Activated CD4-positive, alpha-beta memory T cell treated with anti-CD3 and anti-CD28 coated beads for 36 hours (primary cell): ENCODE measurements around the gene CTSG. TPM values are rescaled to one million over a fixed set of nuclear protein-coding genes. Genes with fewer than 3 reads are reported as not detected.

ENCODE experiments used
- CTCF ChIA-PET: fragments of 350-600 bp; sonication (Branson Sonifier 250); formaldehyde crosslinking; loops from one replicate; lab custom pipeline; 2021; ENCODE audit warnings: antibody characterized with exemption, inconsistent platforms; lab: Charles Lee
- POLR2A ChIA-PET: fragments of 350-600 bp; sonication (Branson Sonifier 250); formaldehyde crosslinking; loops from one replicate; lab custom pipeline; 2021; ENCODE audit warnings: antibody characterized with exemption; lab: Charles Lee
- DNase-seq: peaks from one replicate; pipeline ENCODE4 v3.0.0-alpha.2; 2020
- H3K27ac Mint-ChIP-seq: one replicate; pipeline ENCODE4 v1.8.0; 2021; ENCODE audit warnings: mixed read lengths
- H3K27me3 Mint-ChIP-seq: one replicate; pipeline ENCODE4 v1.8.0; 2021; ENCODE audit warnings: mixed read lengths
- H3K36me3 Mint-ChIP-seq: one replicate; pipeline ENCODE4 v1.8.0; 2021; ENCODE audit warnings: mixed read lengths
- H3K4me1 Mint-ChIP-seq: one replicate; pipeline ENCODE4 v1.8.0; 2021; ENCODE audit warnings: low read depth, mixed read lengths
- H3K4me3 Mint-ChIP-seq: one replicate; pipeline ENCODE4 v1.8.0; 2021; ENCODE audit warnings: mild to moderate bottlenecking, mixed read lengths
- H3K9me3 Mint-ChIP-seq: one replicate; pipeline ENCODE4 v1.8.0; 2021; ENCODE audit warnings: mixed read lengths
- intact Hi-C: fragments of 100-400 bp; cut with micrococcal nuclease; formaldehyde crosslinking; loops from one replicate; pipeline ENCODE4 v1.15.1; 2023
- total RNA-seq, 2 experiments: library from RNA; stranded (reverse); gene quantifications; one replicate each; pipeline ENCODE4 v1.2.3, GENCODE V29; 2021

CTSG gene, protein sequence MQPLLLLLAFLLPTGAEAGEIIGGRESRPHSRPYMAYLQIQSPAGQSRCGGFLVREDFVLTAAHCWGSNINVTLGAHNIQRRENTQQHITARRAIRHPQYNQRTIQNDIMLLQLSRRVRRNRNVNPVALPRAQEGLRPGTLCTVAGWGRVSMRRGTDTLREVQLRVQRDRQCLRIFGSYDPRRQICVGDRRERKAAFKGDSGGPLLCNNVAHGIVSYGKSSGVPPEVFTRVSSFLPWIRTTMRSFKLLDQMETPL
- total RNA-seq, result not detected

DNA sequence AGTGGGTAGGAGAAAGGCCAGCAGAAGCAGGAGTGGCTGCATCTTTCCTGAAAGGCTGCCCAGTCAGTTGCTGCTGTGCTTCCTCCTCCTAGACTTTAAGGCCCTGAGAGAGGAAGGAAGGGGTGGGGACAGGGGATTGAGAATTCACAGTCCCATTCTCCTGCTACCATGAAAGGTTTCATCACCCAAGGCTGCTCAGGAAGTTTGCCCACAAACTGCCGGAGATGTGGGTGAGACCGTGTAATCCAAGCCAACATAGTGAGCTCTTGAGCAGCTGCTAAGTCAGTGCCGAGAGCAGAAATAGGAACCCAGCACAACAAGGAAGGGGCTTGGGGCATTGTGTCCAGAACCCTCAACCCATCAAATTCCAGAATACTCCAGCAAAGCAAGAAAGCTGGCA is at the start of gene CTSG:
TSS of gene CTSG (minus strand) at position 69 of the 400 bp plus-strand sequence. CDS start at position 42, 27 bp downstream.
- H3K36me3 Mint-ChIP-seq, result no peaks in the 10 kb centered on the region

DNA sequence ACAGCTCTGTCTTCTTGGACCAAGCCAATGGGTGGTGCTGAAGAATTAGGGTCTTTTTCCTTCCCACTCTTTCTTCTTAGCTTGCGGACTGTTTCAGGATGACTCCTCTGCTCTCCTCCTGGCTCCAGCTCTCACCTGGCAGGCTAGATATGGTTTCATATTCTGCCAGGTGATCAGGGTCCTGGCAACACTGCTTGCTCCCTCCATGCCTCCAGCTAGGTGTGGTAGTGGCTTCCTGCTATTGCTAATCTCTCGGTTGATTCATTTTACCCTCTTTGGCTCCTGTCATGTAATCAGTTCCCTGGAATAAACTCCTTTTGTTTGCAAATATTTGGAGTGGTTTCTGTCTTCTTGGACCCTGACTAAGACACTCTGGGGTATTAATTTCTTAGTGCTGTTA is 37.7 kb upstream of the CTSG start:
- H3K4me3 Mint-ChIP-seq, result no peak overlapping the region
- intact Hi-C loops, result loop anchor here (2.0 kb wide), 1 partner anchor 21 kb away; the partner anchor contains the start of gene GZMB
- ChIA-PET POLR2A (no interaction called here), CTCF (interaction anchor here (1.0 kb wide), 1 partner anchor 8 kb away, joined by 4 read pairs; no protein-coding TSS in a partner anchor)
- H3K36me3 Mint-ChIP-seq, result no peaks in the 10 kb centered on the region
- H3K27me3 Mint-ChIP-seq, result no peaks in the 10 kb centered on the region
- peaks cover 33% of the 10 kb centered on the region for H3K4me1 Mint-ChIP-seq
- no peak for DNase-seq
- no peak overlapping the region for H3K27ac Mint-ChIP-seq
- H3K9me3 Mint-ChIP-seq, result no peaks in the 10 kb centered on the region

More for the DNA sequence above, at the start of gene CTSG:
- H3K9me3 Mint-ChIP-seq, result no peaks in the 10 kb centered on the region
- intact Hi-C loops, result no loop called here
- CTCF ChIA-PET, result no interaction called here
- POLR2A ChIA-PET, result no interaction called here
- DNase-seq, result no peak
- peaks cover 6% of the 10 kb centered on the region for H3K27me3 Mint-ChIP-seq
- H3K27ac Mint-ChIP-seq, result no peak within 1 kb of the TSS
- no peaks in the 10 kb centered on the region for H3K4me1 Mint-ChIP-seq
- H3K4me3 Mint-ChIP-seq, result no peak within 1 kb of the TSS

DNA sequence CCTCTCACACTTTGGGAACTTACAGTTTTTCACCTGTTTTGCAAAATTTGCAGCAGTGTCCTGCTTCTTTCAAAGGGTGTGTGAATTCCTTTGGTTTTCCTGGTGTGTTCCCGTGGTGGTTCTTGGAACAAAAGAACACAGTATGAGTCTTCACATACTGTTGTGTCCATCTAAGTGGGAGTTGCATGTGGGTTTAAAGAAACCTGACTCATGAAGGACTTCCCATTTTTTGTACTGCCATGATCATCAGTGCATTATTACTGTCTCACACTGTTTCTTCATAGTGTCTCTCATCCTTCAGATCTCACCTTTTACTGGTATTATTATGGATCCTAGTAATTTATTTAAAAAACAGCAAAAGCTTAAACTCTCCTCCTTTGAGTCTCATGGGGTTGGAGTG is 37.2 kb upstream of the CTSG start:
- POLR2A ChIA-PET, result no interaction called here
- H3K9me3 Mint-ChIP-seq, result no peaks in the 10 kb centered on the region
- H3K27me3 Mint-ChIP-seq, result no peaks in the 10 kb centered on the region
- H3K27ac Mint-ChIP-seq, result no peak overlapping the region
- peaks cover 34% of the 10 kb centered on the region for H3K4me1 Mint-ChIP-seq
- H3K4me3 Mint-ChIP-seq, result no peak overlapping the region
- intact Hi-C loops, result loop anchor here (2.0 kb wide), 1 partner anchor 22 kb away; the partner anchor contains the start of gene GZMB
- H3K36me3 Mint-ChIP-seq, result no peaks in the 10 kb centered on the region
- CTCF ChIA-PET, result interaction anchor here (1.0 kb wide), 1 partner anchor 7 kb away, joined by 4 read pairs; no protein-coding TSS in a partner anchor
- no peak for DNase-seq

DNA sequence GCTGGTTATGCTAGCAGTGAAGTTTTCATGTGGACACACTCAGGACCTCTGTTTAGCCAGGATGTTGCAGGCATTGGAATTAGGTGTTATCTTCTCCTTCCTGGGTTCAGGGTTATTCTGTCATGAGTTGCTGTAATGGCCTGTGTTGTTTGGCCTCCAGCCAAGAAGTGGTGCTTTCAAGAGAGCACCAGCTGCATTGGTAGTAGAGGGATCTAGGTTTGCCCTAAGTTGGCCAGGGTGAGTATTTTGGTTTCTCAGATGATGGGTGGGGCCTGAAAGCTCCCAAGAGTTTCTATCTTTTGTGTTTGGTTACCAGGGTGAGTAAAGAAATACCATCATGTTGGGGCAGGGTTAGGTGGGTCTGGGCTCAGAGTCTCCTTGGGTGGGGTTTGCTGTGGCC is 36.1 kb upstream of the CTSG start:
- Mint-ChIP-seq H3K27me3 (no peaks in the 10 kb centered on the region), H3K27ac (no peak overlapping the region), H3K4me1 (peaks cover 34% of the 10 kb centered on the region), H3K4me3 (no peak overlapping the region), H3K36me3 (no peaks in the 10 kb centered on the region), H3K9me3 (no peaks in the 10 kb centered on the region)
- DNase-seq, result no peak
- POLR2A ChIA-PET, result no interaction called here
- intact Hi-C loops, result loop anchor here (2.0 kb wide), 1 partner anchor 23 kb away; the partner anchor contains the start of gene GZMB
- CTCF ChIA-PET, result interaction anchor here (1.6 kb wide), 1 partner anchor 98 kb away, joined by 3 read pairs; no protein-coding TSS in a partner anchor

DNA sequence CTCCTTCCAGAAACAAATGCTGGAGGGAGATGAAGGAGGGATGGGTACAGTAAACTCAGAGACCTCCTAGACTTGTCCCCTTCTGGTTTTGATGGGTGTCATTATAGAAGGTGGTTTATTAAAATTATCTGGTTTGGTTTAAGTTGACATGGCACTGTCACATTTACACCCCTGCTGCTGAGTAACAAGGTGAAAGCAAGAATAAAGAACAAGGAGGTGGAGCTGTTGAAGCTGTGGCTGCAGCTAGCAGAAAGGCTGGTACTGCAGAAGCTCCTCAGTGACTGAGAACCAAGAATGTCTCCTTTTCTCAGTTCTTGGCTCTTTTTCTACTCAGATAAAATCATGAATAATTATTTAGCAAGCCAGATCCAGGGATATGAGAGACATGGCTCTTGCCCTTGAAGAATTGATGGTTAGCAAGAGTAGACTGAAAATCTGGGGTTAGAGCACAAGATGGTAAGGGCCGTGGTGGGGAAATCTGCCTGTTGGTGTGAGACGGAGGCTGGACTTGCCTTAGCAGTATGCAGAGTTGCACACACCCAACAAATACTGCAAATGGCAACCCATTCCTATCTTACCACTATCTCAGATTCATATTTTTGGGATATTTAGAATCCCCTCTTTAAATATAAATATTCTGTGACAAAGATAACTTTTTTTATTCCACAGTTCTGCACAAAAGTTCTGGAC is 33.8 kb upstream of the CTSG start, which contains the start of gene GZMH:
TSS of gene GZMH (minus strand) at position 31 of the 690 bp plus-strand sequence. CDS start 72 bp downstream, outside the sequence.
- peak; percentile 34 for DNase-seq
- H3K9me3 Mint-ChIP-seq, result no peaks in the 10 kb centered on the region
- H3K4me1 Mint-ChIP-seq, result peaks cover 46% of the 10 kb centered on the region
- peak within 1 kb of the TSS; percentile 64 for H3K4me3 Mint-ChIP-seq
- peak within 1 kb of the TSS; percentile 63 for H3K27ac Mint-ChIP-seq
- peaks cover 4% of the 10 kb centered on the region for H3K36me3 Mint-ChIP-seq
- intact Hi-C loops, result loop anchor here (10.0 kb wide), 1 partner anchor 515 kb away; no protein-coding TSS in a partner anchor
- ChIA-PET POLR2A (interaction anchor here (0.9 kb wide), 1 partner anchor 64 kb away, joined by 3 read pairs; no protein-coding TSS in a partner anchor), CTCF (interaction anchor here (1.0 to 1.8 kb wide), 3 partner anchors 65 to 71 kb away, joined by 3 to 7 read pairs (median 6); no protein-coding TSS in a partner anchor)
- H3K27me3 Mint-ChIP-seq, result no peaks in the 10 kb centered on the region

DNA sequence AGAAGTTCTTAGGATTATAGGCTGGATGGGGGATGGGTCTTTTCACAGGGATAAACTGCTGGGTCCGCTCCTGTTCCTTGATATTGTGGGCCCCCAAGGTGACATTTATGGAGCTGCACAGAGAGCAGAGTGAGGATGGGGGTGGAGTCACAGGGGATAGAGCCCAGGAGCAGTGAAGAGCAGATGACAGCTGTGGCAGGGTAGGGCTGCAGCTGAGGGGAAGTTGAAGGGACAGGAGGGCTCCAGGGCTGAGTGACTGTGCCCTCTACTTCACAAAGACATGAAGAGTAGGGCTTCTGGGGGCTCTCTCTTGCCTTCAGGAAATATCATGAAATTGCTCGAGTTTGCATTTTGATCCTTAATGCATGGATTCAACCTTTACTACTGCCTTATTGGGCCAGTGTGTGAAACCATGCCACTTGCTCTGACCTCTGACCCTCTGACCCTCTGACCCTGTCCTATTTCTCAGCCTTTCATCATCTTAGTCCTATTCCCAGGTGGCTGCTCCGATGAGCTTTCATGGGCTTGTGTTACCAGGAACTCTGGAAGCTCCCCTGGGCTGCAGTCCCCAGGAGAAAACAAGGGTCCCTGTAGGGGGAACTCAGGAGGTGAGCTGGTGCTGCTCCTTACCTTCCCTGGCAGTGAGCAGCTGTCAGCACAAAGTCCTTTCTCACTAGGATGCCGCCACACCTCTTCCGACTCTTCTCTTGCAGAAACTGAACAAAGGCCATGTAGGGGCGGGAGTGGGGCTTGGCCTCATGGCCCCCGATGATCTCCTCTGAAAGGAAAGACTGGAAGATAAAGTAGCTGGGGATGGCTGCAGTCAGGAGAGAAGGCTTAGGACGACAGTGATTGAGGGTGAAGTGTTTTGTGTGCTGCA is 31.8 kb upstream of the CTSG start:
- H3K36me3 Mint-ChIP-seq, result peaks cover 4% of the 10 kb centered on the region
- peak overlapping the region; percentile 64 for H3K4me3 Mint-ChIP-seq
- no peaks in the 10 kb centered on the region for H3K9me3 Mint-ChIP-seq
- peaks cover 1% of the 10 kb centered on the region for H3K27me3 Mint-ChIP-seq
- POLR2A ChIA-PET, result no interaction called here
- H3K4me1 Mint-ChIP-seq, result peaks cover 36% of the 10 kb centered on the region
- CTCF ChIA-PET, result interaction anchor here (3.9 kb wide), 1 partner anchor 71 kb away, joined by 36 read pairs; no protein-coding TSS in a partner anchor
- peak overlapping the region; percentile 50 for H3K27ac Mint-ChIP-seq
- DNase-seq, result no peak
- intact Hi-C loops, result loop anchor here (10.0 kb wide), 1 partner anchor 517 kb away; no protein-coding TSS in a partner anchor

DNA sequence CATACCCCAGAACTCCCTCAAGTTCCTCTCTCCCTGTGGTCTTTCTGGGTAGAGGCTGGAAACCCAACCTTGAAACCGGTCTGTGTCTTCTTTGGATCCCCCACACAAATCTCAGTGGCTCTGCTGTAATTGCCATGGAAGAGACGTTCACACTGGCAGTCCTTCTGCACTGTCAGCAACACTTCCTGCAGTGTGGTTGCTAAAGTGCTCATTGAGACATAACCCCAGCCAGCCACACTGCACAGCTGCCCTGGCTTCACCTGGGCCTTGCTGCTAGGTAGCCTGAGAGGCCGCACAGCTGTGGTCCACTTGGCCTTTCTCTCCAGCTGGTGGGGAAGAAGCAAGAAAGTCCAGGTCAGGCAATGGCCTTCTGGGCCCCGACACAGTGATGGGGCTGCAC is 31.0 kb upstream of the CTSG start:
- Mint-ChIP-seq H3K27ac (peak overlapping the region; percentile 49), H3K27me3 (peaks cover 1% of the 10 kb centered on the region), H3K36me3 (peaks cover 4% of the 10 kb centered on the region), H3K4me3 (peak overlapping the region; percentile 43), H3K9me3 (no peaks in the 10 kb centered on the region), H3K4me1 (peaks cover 28% of the 10 kb centered on the region)
- CTCF ChIA-PET, result interaction anchor here (2.2 to 3.9 kb wide), 3 partner anchors 68 to 102 kb away, joined by 12 to 36 read pairs (median 19); no protein-coding TSS in a partner anchor
- no peak for DNase-seq
- intact Hi-C loops, result loop anchor here (10.0 kb wide), 1 partner anchor 518 kb away; no protein-coding TSS in a partner anchor
- POLR2A ChIA-PET, result no interaction called here

DNA sequence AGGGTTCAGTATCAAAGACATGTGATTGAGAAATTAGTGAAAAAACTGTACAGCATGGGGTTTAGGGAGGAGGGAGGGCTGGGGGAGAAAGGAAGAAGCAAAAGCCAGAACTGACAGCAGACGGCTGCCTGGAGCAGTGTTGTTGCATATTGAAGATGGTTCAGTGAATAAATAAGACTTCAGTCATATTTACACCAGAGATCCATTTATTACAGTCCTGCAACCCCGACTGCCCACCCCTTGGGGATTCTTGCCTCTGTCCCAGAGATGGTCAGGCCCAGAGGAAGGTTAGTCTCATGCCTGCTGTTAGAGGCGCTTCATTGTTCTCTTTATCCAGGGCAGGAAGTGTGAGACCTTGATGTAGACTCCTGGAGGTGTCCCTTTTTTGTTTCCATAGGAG is 30.2 kb upstream of the CTSG start:
- H3K27ac Mint-ChIP-seq, result no peak overlapping the region
- H3K9me3 Mint-ChIP-seq, result no peaks in the 10 kb centered on the region
- CTCF ChIA-PET, result interaction anchor here (0.7 to 3.9 kb wide), 20 partner anchors 7 to 198 kb away, joined by 3 to 36 read pairs (median 7); partner anchors contain the start of gene GZMB
- H3K4me1 Mint-ChIP-seq, result peaks cover 26% of the 10 kb centered on the region
- POLR2A ChIA-PET, result interaction anchor here (0.8 to 1.5 kb wide), 2 partner anchors 20 to 28 kb away, joined by 3 to 5 read pairs; partner anchors contain the start of gene GZMB
- H3K27me3 Mint-ChIP-seq, result peaks cover 1% of the 10 kb centered on the region
- DNase-seq, result no peak
- H3K4me3 Mint-ChIP-seq, result no peak overlapping the region
- H3K36me3 Mint-ChIP-seq, result peaks cover 4% of the 10 kb centered on the region
- intact Hi-C loops, result loop anchor here (10.0 kb wide), 1 partner anchor 519 kb away; no protein-coding TSS in a partner anchor

DNA sequence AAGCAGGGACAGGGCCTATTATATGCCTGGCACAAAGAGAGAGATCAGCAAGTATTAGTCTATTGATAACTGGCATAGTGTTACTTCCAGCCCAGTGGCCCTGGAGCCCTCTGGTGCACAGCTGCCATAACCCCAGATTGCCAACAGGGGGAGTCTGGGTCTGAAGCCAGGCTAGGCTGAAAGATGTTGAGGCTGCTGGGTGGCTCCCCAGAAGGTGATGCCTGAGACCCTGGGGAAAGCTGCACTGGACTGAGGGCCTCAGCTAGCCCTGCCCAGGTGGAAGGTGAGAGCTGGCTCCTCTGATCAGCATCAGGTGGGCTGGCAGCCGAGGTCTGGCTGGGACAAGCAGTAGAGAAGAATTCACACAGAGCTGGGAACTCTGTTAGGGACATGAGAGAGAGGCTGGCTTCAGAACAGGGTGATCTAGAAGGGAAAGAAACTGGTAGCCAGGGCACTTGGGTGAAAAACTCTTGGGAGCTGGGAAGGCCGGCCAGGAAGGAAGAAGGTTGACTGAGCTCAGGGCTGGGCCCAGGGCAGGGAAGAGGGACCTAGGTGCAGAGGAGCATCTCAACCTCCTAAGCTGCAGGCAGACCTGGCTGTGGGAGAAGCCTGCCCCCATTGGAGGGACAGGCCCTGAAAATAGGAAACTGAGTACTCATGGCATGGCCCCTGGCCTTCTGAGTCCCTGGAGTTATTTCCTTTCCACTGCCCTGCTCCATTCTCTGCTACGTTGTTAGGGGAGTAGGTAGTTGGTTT is 29.6 kb upstream of the CTSG start:
- Mint-ChIP-seq H3K27ac (peak overlapping the region; percentile 81), H3K4me3 (peak overlapping the region; percentile 60), H3K36me3 (peaks cover 4% of the 10 kb centered on the region), H3K27me3 (peaks cover 3% of the 10 kb centered on the region), H3K9me3 (no peaks in the 10 kb centered on the region), H3K4me1 (peaks cover 26% of the 10 kb centered on the region)
- POLR2A ChIA-PET, result interaction anchor here (0.8 to 1.5 kb wide), 2 partner anchors 21 to 28 kb away, joined by 3 to 5 read pairs; partner anchors contain the start of gene GZMB
- intact Hi-C loops, result loop anchor here (1.0 to 10.0 kb wide), 4 partner anchors 29 to 519 kb away; partner anchors contain the start of gene GZMB
- peak; percentile 78 for DNase-seq
- CTCF ChIA-PET, result interaction anchor here (0.7 to 3.9 kb wide), 23 partner anchors 8 to 199 kb away, joined by 3 to 36 read pairs (median 4); partner anchors contain the start of gene GZMB

DNA sequence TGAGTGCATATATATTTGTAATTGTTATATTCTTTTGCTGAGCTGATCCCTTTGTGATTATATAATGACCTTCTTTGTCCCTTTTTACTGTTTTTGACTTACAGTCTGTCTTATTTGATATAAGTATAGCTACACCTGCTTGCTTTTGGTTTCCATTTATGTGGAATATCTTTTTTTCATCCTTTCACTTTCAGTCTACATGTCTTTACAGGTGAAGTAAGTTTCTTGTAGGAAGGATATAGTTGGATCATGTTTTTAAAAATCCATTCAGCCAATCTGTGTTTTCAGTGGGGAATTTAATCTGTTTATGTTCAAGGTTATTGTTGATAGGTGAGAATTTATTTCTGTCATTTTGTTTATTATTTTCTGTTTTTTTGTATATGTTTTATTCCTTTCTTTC is 21.4 kb upstream of the CTSG start:
- intact Hi-C loops, result no loop called here
- Mint-ChIP-seq H3K27ac (no peak overlapping the region), H3K9me3 (peaks cover 26% of the 10 kb centered on the region), H3K36me3 (peaks cover 8% of the 10 kb centered on the region), H3K4me1 (no peaks in the 10 kb centered on the region), H3K27me3 (peaks cover 9% of the 10 kb centered on the region), H3K4me3 (no peak overlapping the region)
- ChIA-PET CTCF (interaction anchor here (2.8 kb wide), 1 partner anchor 8 kb away, joined by 10 read pairs; no protein-coding TSS in a partner anchor), POLR2A (no interaction called here)
- no peak for DNase-seq
